GM12892 (cell line): ENCODE data around the gene SELL.
"Not testable (repeated sequence)": the region's sequence is repeated elsewhere in the genome, so short reads cannot be mapped to it uniquely, and the experiment has no call there.

ENCODE experiments used
- DNase-seq: peaks from one replicate; pipeline ENCODE4 v3.0.0; 2011; ENCODE audit not compliant: insufficient read length
- FAIRE-seq: peaks from 2 replicates; lab custom pipeline; 2011; peaks lifted over from hg19 to GRCh38; lab: Jason Lieb, UNC
- POLR2A ChIP-seq: IDR thresholded peaks from 2 replicates; pipeline ENCODE4 v1.6.1; 2011; ENCODE audit warnings: low read depth, low read length, control low read depth
- POLR2AphosphoS5 ChIP-seq: IDR thresholded peaks from 2 replicates; pipeline ENCODE4 v1.6.1; 2011; ENCODE audit warnings: low read depth, low read length, control low read depth
- TAF1 ChIP-seq: IDR thresholded peaks from 2 replicates; pipeline ENCODE4 v1.6.1; 2011; ENCODE audit warnings: low read depth, mild to moderate bottlenecking, control low read depth, low read length, borderline replicate concordance

The SELL gene

DNA sequence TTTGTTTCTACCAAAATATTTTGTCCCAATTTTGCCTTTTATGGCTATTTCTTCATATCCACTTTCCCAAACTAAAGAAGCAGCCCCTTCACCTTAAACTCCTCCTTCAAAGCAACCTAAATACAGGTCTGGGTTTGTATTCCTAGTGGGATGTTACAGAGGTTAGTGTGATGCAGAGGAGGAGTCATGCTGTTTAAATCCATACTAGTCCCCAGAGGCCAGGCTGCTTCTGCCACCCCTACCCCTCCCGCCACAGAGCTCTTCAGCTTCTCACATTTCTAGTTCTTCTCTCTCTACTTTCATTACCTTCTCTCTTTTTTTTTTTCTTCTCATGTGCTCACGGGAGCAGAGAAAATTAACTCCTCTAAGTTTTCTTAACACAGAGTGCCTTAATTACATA lies 29.3 kb downstream of the SELL start:
- DNase-seq (no peak), FAIRE-seq (peak; percentile 33)
- TF ChIP-seq TAF1 (no peak), POLR2A (no peak), POLR2AphosphoS5 (no peak)

- DNase-seq, result no peak
These were observed 30.3 kb downstream of the SELL start for GRCh38 chr1:169681140-169681539.

GRCh38 chr1:169680377-169681019 lies 30.9 kb downstream of the SELL start:
- TF ChIP-seq POLR2AphosphoS5 (no peak), POLR2A (no peak), TAF1 (no peak)
- FAIRE-seq, result peak; percentile 84
- no peak for DNase-seq

More at GRCh38 chr1:169681140-169681539, 30.3 kb downstream of the SELL start:
- FAIRE-seq, result peak; percentile 87
- TF ChIP-seq TAF1 (no peak), POLR2A (no peak), POLR2AphosphoS5 (no peak)

DNA sequence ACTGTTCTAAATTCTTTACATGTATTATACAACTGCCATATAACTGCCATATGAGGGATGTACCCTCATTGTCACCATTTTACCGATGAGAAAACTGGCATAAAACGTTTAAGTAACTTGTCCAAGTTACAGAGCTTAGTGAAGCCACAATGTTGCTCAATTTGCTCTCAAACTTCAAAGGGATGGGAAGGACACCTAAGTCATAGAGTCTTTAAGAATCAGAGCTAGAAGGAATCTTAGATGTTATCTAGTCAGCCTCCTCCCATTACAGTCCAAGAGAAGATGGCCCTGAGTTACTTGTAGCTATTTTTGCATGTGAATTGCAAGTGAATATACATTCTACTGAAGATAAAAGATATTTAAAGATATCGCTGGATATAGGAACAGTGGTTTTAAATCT lies 31.7 kb downstream of the SELL start:
- FAIRE-seq, result no peak
- DNase-seq, result no peak
- TF ChIP-seq TAF1, result no peak
- TF ChIP-seq POLR2AphosphoS5, result no peak
- no peak for TF ChIP-seq POLR2A

DNA sequence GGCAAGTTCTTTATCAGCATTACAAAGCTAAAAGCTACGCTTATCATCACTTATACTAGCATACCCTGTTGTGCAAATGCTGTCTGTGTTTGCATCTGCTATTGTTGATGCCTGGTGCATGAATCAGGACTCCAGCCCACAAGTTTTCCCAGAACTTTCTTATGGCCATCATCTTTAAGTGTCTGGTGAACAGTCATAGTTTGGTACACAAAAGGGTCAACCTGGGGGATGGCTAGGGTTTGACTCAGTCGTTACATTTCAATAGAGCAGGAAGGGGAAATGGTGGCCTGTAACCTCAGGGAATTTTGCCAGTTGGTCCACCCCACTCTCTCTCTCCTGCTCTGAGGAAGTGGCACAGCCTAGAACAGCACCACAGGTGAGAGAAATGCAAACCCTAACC lies 35.4 kb downstream of the SELL start:
- DNase-seq, result no peak
- TF ChIP-seq POLR2A (no peak), POLR2AphosphoS5 (no peak), TAF1 (no peak)
- no peak for FAIRE-seq

DNA sequence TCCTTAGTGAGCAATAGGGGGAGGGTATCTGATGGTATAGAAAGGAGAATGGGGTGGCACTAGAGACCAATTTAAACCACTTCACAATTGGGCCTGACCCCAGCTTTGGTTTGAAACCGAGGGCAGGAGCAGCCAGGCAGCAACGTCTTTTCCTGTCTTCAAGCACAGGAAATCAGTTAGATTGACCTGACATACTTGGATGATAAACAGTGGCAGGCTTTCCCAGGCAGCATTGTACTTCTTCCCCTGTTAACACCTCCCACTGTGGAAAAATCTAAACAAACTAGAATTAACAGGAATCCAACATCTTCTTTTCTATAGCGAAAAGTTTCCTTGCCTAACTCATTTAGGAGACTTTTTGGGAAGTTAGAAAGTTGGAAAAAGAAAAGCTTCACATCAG lies 40.6 kb downstream of the SELL start:
- FAIRE-seq, result no peak
- no peak for DNase-seq
- TF ChIP-seq POLR2AphosphoS5, result no peak
- no peak for TF ChIP-seq TAF1
- no peak for TF ChIP-seq POLR2A

DNA sequence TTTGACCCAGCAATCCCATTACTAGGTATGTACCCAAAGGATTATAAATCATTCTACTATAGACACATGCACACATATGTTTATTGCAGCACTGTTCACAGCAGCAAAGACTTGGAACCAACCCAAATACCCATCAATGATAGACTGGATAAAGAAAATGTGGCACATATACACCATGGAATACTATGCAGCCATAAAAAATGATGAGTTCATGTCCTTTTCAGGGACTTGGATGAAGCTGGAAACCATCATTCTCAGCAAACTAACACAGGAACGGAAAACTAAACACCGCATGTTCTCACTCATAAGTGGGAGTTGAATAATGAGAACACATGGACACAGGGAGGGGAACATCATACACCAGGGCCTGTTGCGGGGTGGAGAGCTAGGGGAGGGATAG lies 41.2 kb downstream of the SELL start:
- DNase-seq, FAIRE-seq: not testable (repeated sequence)

GRCh38 chr1:169667699-169668596 lies 43.5 kb downstream of the SELL start:
- DNase-seq, FAIRE-seq: not testable (repeated sequence)

DNA sequence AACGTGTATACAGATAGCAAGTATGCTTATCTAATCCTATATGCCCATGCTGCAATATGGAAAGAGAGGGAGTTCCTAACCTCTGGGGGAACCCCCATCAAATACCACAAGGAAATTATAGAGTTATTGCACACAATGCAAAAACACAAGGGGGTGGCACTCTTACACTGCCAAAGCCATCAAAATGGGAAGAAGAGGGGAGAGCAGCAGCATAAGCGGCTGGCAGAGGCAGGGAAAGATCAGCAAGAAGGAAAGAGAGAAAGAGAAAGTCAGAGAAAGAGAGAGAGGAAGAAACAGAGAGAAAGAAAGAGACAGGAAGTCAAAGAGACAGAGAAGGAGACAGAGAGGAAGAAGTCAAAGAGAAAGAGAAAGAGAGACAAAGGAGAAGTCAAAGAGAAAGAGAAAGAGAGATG lies 44.2 kb downstream of the SELL start:
- FAIRE-seq, DNase-seq: not testable (repeated sequence)

GRCh38 chr1:169662680-169663079 lies 48.7 kb downstream of the SELL start:
- not testable (repeated sequence) for FAIRE-seq, DNase-seq

DNA sequence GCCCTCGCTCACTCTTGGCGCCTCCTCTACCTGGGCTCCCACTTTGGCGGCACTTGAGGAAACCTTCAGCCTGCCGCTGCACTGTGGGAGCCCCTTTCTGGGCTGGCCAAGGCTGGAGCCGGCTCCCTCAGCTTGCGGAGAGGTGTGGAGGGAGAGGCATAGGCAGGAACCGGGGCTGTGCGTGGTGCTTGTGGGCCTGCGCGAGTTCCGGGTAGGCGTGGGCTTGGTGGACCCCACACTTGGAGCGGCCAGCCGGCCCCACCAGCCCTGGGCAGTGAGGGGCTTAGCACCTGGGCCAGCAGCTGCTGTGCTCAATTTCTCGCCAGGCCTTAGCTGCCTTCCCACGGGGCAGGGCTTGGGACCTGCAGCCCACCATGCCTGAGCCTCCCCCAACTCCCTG lies 50.4 kb downstream of the SELL start:
- not testable (repeated sequence) for FAIRE-seq, DNase-seq

DNA sequence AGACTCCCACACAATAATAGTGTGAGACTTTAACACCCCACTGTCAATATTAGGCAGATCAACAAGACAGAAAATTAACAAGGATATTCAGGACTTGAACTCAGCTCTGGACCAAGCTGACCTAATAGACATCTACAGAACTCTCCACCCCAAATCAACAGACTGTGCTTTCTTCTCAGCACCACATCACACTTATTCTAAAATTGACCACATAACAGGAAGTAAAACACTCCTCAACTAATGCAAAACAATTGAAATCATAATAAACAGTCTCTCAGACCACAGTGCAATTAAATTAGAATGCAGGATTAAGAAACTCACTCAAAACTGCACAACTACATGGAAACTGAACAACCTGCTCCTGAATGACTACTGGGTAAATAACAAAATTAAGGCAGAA lies 52.6 kb downstream of the SELL start:
- not testable (repeated sequence) for FAIRE-seq, DNase-seq

DNA sequence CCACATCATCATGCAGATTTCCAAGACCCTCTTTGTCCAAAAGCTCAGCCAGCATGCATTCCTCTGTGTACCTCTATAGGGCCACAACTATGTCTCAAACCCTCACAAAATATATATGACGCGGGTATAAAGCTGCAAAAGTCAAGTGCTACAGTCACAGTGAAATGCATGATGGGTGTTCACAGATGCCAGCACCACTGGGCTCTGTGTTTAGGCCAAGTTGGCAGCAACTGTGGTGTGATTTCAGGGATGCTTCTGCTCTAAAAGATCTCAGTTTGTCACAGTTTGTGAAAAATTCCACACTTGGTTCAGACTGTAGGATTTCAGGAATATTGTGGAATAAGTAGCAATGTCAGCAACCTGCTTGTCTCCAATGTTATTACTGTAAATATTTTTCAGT lies 57.5 kb downstream of the SELL start:
- TF ChIP-seq POLR2AphosphoS5 (no peak), TAF1 (no peak), POLR2A (no peak)
- DNase-seq (no peak), FAIRE-seq (no peak)
